GM18505 (cell line): Measurements from ENCODE around the gene DENND4C.
"Not testable (repeated sequence)": the region's sequence is repeated elsewhere in the genome, so short reads cannot be mapped to it uniquely, and the experiment has no call there.

Experiments used
- ATAC-seq: cut with Tn5 transposase; IDR thresholded peaks from one replicate; pipeline ENCODE4 v1.9.1; 2021; ENCODE audit not compliant: unreplicated experiment
- POLR2A ChIP-seq: IDR thresholded peaks from 4 replicates; pipeline ENCODE4 v1.6.1; 2011; ENCODE audit warnings: borderline replicate concordance; ENCODE audit not compliant: insufficient read depth, insufficient read length; ENCODE audit errors: extremely low read depth

DENND4C gene

DNA sequence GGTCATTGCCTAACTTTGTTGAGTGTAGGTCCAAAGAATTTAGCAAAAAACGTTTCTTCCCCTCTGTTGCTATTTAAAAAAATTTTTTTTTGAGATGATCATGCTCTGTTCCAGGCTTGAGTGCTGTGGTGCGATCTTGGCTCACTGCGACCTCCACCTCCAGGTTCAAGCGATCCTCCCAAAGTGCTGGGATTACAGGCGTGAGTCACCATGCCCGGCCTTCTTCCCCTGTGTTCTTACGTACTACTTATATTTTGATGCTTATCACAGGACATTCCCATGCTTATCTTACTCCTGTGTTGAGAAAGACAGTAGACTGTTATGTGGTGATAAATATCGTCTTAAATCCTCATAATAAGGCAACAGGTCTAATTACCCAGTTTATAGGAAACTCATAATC lies 180.8 kb downstream of the DENND4C start:
- TF ChIP-seq POLR2A: no peak
- ATAC-seq: no peak

DNA sequence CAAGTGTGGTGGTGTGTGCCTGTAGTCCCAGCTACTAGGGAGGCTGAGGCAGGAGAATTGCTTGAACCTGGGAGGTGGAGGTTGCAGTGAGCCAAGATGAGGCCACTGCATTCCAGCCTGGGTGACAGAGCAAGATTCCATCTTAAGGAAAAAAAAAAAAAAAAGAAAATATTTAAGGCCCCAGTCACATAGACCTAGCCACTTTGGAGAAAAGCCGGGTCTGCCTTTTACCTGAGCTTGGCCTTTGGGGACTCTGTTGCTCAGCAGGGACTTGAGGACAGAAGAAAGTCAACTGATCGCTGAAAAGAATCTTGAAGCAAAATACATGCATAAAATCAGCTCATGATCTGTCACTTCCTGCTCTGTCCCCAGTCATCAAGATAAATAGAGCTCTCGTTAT lies 183.0 kb downstream of the DENND4C start:
- ATAC-seq: not testable (repeated sequence)

DNA sequence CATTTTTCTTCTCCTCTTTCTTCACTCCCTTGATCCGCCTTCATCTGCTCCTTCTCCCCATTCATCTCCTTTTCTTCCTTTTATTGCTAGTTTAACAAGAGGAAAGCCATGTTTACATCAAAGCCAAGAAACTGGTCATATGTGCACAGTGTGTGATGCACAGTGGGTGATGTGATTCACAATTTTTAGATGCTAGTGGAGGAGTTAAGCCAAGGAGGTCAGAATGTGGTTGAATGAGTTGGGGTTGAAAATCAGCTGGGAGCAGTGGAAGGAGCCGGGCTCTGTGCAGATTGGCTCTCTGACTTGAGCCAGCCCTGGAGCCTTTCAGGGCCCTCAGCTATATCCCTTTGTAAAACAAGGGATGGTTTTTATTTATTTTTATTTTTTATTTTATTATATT lies 185.7 kb downstream of the DENND4C start:
- ATAC-seq: no peak
- no peak for TF ChIP-seq POLR2A

DNA sequence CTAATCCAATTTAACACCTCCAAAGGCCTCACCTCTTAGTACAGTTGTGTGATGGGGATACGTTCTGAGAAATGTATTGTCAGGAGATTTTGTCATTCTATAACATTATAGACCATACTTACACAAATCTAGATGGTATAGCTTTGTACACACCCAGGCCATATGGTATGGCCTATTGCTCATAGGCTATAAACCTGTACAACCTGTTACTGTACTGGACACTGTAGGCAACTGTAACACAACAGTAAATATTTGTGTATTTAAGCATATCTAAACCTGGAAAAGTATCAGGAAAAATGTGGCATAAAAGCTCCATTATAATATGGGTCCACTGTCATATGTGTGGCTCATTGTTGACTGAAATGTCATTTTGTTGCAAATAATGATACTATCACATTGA lies 190.4 kb downstream of the DENND4C start:
- no peak for ATAC-seq
- no peak for TF ChIP-seq POLR2A
